NCI-H526 (cell line): ENCODE data around the gene SSR3.
"Not testable (repeated sequence)": the region's sequence is repeated elsewhere in the genome, so short reads cannot be mapped to it uniquely, and the experiment has no call there.

ENCODE experiments used
- DNase-seq, 2 experiments: peaks; one replicate each; lab custom pipeline; 2025; lab: John Stamatoyannopoulos, UW

Gene SSR3

DNA sequence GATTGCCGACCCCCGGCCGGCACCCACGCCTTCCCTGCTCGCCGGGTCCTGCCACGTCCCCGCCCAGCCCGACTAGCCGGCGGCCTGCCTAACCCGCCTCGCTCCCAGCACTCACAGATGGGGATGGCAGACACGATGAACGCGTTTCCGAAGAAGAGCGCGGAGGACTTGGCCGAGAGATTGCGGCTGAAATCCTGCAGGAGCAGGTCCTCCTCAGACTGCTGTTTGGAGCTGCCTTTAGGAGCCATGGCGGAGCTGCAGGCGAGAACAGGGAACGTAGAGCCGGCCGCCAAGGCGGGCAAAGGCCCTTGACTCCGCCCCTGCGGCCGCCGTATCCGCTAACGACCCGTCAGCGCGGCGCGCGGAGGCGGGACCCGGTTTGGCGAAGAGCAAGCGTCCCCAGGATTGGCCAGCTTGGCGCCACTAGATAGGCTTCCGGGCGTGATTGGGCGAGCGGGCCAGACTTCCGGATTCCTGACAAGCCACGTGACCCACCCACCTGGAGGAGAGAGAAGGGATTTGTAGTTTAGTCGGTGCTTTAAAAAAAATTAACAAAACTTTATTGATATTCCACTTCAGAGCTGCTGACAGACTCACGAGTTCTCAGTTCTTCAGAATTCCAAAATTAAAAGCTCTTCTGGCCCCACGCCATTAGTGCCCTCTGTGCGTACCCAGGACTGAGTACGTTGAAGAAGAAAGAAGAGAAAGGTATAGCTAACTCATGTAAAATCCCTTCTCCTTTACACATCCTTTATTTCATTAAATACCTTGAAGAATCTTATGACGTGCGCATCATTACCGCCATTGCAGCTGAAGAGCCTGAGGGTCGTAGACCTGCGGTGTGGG lies at the start of gene SSR3:
TSS of gene SSR3 (minus strand) at position 276 of the 846 bp plus-strand sequence. CDS start at position 248, 28 bp downstream.
- DNase-seq, result peak; percentile 98 to 99

DNA sequence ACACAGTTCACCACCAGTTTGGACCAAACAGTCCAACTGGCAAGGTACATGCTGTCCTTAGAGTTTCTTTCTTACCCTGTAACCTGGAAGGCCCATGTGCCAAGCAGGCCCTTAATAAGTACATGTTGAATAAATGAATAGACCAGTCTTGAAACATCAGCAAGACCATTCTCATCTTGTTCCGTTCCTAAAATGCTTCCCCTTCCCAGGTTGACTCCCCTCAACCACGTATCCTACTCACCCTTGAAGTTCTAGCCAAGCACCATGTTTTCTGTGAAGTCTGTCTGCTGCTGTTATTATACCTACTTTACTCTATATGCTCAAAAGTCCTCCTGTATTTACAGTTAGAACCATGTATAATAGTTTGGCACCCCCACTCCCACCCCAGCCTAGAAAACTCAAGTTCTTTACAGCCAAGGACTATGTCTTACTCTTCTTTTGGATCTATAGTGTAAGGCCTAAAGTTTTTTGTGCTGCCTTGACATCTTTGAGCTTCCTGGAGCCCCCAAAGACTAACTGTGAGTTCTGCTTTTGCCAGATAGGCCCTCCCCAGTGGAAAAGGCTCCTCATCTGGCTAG lies 49.2 kb upstream of the SSR3 start:
- DNase-seq, result no peak

DNA sequence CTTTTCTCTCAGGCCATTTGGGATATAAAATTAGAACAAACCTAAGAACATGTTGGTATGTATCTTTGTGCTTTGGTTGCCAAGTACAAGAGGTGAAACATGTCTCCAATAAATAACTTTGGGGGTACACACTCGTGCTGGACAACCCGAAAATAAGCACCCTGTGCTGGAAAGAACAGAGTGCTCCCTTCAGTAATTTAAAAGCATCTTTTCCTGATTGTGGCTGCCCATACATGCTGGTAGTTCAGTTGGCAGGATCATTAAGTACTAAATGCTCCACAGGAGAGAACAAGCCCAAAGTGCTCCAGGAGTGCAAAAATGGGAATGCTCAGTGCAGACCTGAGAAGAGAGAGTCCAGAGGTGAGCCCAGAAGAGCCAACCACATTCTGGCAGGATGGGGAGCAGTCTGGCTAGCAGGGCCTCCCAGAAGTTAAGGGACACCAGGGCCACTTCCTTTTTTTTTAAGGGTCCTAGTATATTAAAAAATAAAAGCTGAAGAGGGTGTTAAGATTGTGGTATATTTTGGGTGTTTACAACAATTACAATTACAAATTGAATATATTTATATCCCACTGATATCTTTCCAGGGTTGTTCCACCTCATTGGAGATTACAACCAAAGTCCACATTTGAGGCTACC lies 48.6 kb upstream of the SSR3 start:
- DNase-seq, result no peak

- no peak for DNase-seq
Observed at GRCh38 chr3:156602424-156602823, 47.5 kb upstream of the SSR3 start.

GRCh38 chr3:156601497-156601896 lies 46.6 kb upstream of the SSR3 start:
- no peak for DNase-seq

- no peak for DNase-seq
Observed at GRCh38 chr3:156600834-156601233, 45.9 kb upstream of the SSR3 start.

- DNase-seq, result peak; percentile 12 to 43
Observed at GRCh38 chr3:156599089-156599874, 44.4 kb upstream of the SSR3 start.

- no peak for DNase-seq
Observed at GRCh38 chr3:156598413-156598812, 43.5 kb upstream of the SSR3 start.

- DNase-seq, result no peak
Observed at GRCh38 chr3:156594219-156594683, 39.3 kb upstream of the SSR3 start.

GRCh38 chr3:156593814-156594213 lies 38.9 kb upstream of the SSR3 start:
- DNase-seq, result no peak

GRCh38 chr3:156589806-156590205 lies 34.9 kb upstream of the SSR3 start:
- DNase-seq, result not testable (repeated sequence)

DNA sequence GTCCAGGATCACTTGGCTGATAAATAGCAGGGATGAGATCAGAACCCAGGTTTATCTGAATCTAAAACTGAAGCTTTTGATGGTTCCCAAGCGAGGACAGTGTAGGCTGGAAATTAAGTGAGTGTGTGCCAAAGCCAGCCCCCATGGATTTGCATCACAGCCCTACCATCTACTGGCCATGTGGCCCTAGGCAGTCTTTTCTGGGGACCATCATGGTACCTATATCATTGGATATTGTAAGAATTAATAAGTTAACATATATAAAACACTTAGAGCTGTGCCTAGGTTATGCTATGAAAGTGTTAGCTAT lies 32.8 kb upstream of the SSR3 start:
- DNase-seq, result no peak

- no peak for DNase-seq
Observed at GRCh38 chr3:156586905-156587759, 32.2 kb upstream of the SSR3 start.

- no peak for DNase-seq
Observed at GRCh38 chr3:156583469-156583868, 28.6 kb upstream of the SSR3 start.

DNA sequence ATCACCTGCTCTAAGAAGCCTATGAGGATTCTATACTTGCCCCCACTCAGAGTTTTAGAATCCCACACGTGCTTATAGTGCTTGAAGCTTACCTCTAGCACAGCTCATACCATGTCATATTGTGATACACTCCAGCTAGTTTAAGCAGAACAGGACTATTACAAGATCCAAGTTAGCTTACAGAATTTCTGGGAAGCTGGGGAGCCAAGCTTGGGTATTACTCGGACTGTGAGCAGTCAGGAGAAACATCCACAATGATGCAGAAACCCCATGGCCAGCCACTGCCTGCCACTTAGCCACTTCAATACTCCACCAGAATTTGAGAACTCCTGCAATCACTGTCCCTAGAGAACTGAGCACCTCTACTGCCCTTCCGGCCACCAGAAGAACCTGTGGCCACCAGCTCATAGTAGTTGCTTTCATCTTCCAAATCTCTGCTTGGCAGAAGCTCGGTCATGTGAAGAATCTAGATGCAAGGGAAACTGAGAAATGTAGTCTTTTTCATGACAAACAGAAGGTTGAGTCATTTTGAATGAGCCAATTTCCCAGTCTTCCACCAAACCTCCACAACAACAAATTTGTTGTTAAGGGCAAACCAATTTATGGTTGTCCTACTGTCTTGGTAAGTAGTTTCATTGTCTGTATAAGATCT lies 27.7 kb upstream of the SSR3 start:
- no peak for DNase-seq

- DNase-seq, result no peak
Observed at GRCh38 chr3:156581954-156582353, 27.0 kb upstream of the SSR3 start.

DNA sequence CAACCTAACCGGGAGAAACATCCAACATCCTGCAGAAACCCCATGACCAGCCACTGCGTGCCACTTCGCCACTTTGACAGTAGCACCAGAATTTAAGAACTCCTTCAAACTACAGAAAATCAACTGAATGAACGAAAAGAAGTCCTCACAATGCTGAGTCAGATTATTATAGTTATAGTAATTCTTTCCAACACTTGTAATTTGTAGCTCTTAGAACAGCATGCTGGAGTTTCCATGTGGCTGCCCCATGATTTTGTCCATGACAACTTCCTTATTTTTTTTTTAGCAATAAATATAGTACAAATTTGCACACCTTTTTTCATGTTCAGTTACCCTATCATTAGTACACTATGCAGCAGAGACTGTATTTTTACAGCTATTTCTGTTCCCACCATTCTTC lies 26.1 kb upstream of the SSR3 start:
- no peak for DNase-seq

- no peak for DNase-seq
Observed at GRCh38 chr3:156579427-156579851, 24.5 kb upstream of the SSR3 start.

- no peak for DNase-seq
Observed at GRCh38 chr3:156577736-156578135, 22.8 kb upstream of the SSR3 start.

DNA sequence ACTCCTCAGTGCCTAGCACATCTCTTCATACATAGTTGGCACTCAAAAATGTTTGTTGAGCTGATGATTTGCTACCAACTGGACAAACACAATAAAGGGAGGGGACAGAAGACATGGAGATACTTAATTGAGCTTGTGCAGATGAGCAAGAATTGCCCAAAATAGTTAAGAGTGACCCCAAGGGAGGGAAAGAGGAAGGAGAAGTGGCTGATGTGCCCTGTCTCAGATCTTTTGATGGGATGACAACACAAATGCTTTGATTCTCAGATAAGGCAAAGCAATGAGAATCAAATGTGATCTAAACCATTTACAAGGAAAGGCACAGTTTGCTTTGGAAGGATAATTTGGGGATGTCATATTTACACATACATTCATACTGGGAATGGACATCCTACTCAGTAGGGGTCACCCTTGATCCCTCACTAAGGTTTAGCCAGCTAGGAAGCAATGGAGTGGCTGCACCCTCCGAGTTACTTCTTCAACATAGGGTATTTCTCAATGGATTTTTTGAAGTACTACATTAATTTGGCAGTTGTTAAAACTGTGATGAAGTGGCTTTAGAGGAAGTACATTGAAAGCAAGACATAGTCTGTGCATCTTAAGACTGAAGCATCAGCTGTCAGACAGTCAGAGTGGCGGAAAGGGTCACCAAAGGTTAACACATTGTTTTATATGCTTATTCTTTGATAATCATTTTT lies 21.9 kb upstream of the SSR3 start:
- no peak for DNase-seq
